ENCODE measurements around the gene DEPDC5. TPM values are rescaled to one million over a fixed set of nuclear protein-coding genes. Genes with fewer than 3 reads are reported as not detected.
A peak's percentile ranks its signal among the peaks of the same experiment; 100 is the strongest.

DEPDC5 gene
- total and polyA plus RNA-seq, 2 of the 8 experiments (the other 6 are each of a cell fraction or from before 2014, with no cell fraction given), result 18.3 to 26.5 TPM

- H3K56ac ChIP-seq (replicated peaks; ENCODE audit: insufficient read length, low read depth, low read length), result no peak overlapping the region
- no peak for TF ChIP-seq TEAD4 (IDR thresholded peaks at IDR 0.05; ENCODE audit: low read depth, low read length)
- no peak for TF ChIP-seq EP300 (IDR thresholded peaks at IDR 0.05; ENCODE audit: borderline replicate concordance in 1 of 2, low read depth in 2 of 2, low read length in 2 of 2)
- no peak for TF ChIP-seq ASH2L (IDR thresholded peaks at IDR 0.05; ENCODE audit: low read length)
- no peak for TF ChIP-seq SP2 (IDR thresholded peaks at IDR 0.05; ENCODE audit: low read length)
- no peak for TF ChIP-seq SIN3A (conservative IDR thresholded peaks at IDR 0.05 in 1 of 2, IDR thresholded peaks at IDR 0.05 in 1 of 2; ENCODE audit: low read depth in 1 of 2, low read length in 2 of 2)
- no peak for TF ChIP-seq SIRT6 (IDR thresholded peaks at IDR 0.05; ENCODE audit: low read length)
- TF ChIP-seq TAF1 (IDR thresholded peaks at IDR 0.05; ENCODE audit: low read depth, low read length), result no peak
- TF ChIP-seq KDM1A (IDR thresholded peaks at IDR 0.05; ENCODE audit: borderline replicate concordance, low read length), result no peak
- no peak overlapping the region for H4K5ac ChIP-seq (ENCODE audit: insufficient read length, low read depth, low read length)
- H3K79me2 ChIP-seq (ENCODE audit: control insufficient read depth in 1 of 2, insufficient read depth in 2 of 2, low read length in 2 of 2), result no peaks in the 10 kb centered on the region
- H3K4me3 ChIP-seq (ENCODE audit: extremely low read depth in 1 of 4, insufficient read depth in 2 of 4, low read depth in 3 of 4, low read length in 4 of 4), result no peak overlapping the region
- no peaks in the 10 kb centered on the region for H3K79me1 ChIP-seq (ENCODE audit: low read depth, low read length)
- H3K27ac ChIP-seq (ENCODE audit: low read depth, low read length), result no peak overlapping the region
- no peak overlapping the region for H3K23ac ChIP-seq (ENCODE audit: insufficient read length)
- H2AFZ ChIP-seq (ENCODE audit: low read length), result no peak overlapping the region
- H3K23me2 ChIP-seq (ENCODE audit: low read depth, low read length), result no peaks in the 10 kb centered on the region
- H3K4me2 ChIP-seq (ENCODE audit: insufficient read depth in 1 of 2, low read depth in 2 of 2, low read length in 2 of 2), result no peak overlapping the region
- no peaks in the 10 kb centered on the region for H3K4me1 ChIP-seq (replicated peaks in 1 of 4; ENCODE audit: control insufficient read depth in 3 of 4, insufficient read depth in 4 of 4, low read length in 3 of 4)
- no peak overlapping the region for H3K14ac ChIP-seq (ENCODE audit: insufficient read length)
- no peak overlapping the region for H2BK20ac ChIP-seq (ENCODE audit: low read length)
- FAIRE-seq (no peak), DNase-seq (ENCODE audit: low read depth in 1 of 2, low spot score in 2 of 2) (no peak)
- no peak overlapping the region for H4K8ac ChIP-seq (ENCODE audit: extremely low read depth, insufficient read depth, low read length)
- H3K36me3 ChIP-seq (ENCODE audit: control insufficient read depth in 2 of 4, insufficient read depth in 4 of 4, low read length in 3 of 4), result no peaks in the 10 kb centered on the region
- H2AK5ac ChIP-seq (ENCODE audit: low read depth, low read length), result no peak overlapping the region
- H2BK12ac ChIP-seq (ENCODE audit: low read depth, low read length), result no peak overlapping the region
- H2BK15ac ChIP-seq (ENCODE audit: low read length), result 0 out of 2 replicates have a peak overlapping the region, but pooled peaks have one; percentile 51
- no peak overlapping the region for H2BK120ac ChIP-seq (replicated peaks; ENCODE audit: low read depth, low read length)
- no peak overlapping the region for H3K9ac ChIP-seq (replicated peaks in 1 of 4; ENCODE audit: extremely low read depth in 1 of 4, low read depth in 3 of 4, low read length in 3 of 4)
- H2BK5ac ChIP-seq (ENCODE audit: low read depth, low read length), result no peak overlapping the region
- no peak overlapping the region for H3K18ac ChIP-seq (ENCODE audit: extremely low read depth, low read length)
- ChIA-PET POLR2A (ENCODE audit: partially characterized antibody) (interaction anchor here (0.7 to 3.0 kb wide), 3 partner anchors 9 to 76 kb away, joined by 3 to 12 read pairs (median 3); no protein-coding TSS in a partner anchor), CTCF (ENCODE audit: partially characterized antibody) (interaction anchor here (0.8 to 1.4 kb wide), 3 partner anchors 16 to 61 kb away, joined by 3 to 4 read pairs (median 3); no protein-coding TSS in a partner anchor)
- H4K20me1 ChIP-seq (replicated peaks in 1 of 2; ENCODE audit: control insufficient read depth in 1 of 2, insufficient read depth in 2 of 2, low read length in 2 of 2), result no peaks in the 10 kb centered on the region
- H3K27me3 ChIP-seq (replicated peaks in 1 of 4; ENCODE audit: control insufficient read depth in 3 of 4, extremely low read depth in 1 of 4, insufficient read depth in 3 of 4, low read length in 3 of 4), result no peaks in the 10 kb centered on the region
- H3K4ac ChIP-seq (replicated peaks; ENCODE audit: insufficient read length, low read depth, low read length), result no peak overlapping the region
- WGBS, 2 experiments (ENCODE audit: extremely low coverage in 1 of 2, insufficient coverage in 1 of 2, insufficient read length in 1 of 2, insufficient replicate concordance in 2 of 2, low coverage in 1 of 2, low lambda C conversion rate in 2 of 2, missing lambda C conversion rate in 1 of 2), result 89% methylated on average over 17 of the region's 17 CpGs; no CpG with 5 or more reads in 1 of the 2 experiments
- no peaks in the 10 kb centered on the region for H3K9me3 ChIP-seq (ENCODE audit: insufficient read depth in 2 of 2, low read depth in 1 of 2, low read length in 1 of 2)
- no peak overlapping the region for H4K91ac ChIP-seq (replicated peaks; ENCODE audit: insufficient read length, low read length)
Observed at GRCh38 chr22:31933816-31934482, 180.1 kb downstream of the DEPDC5 start.
